ENCODE data around the gene ATG5. TPM values are rescaled to one million over a fixed set of nuclear protein-coding genes. Genes with fewer than 3 reads are reported as not detected.
A peak's percentile ranks its signal among the peaks of the same experiment; 100 is the strongest.

ATG5 gene
- total and polyA plus RNA-seq, 3 experiments from 2014 or later: 39.0 to 45.0 (median 44.5) TPM

GRCh38 chr6:106206905-106207304, 118.7 kb downstream of the ATG5 start:
- no peak for DNase-seq

GRCh38 chr6:106204961-106205360, 120.6 kb downstream of the ATG5 start:
- no peak overlapping the region for H3K27ac ChIP-seq (ENCODE audit: low read depth, low read length)
- Mint-ChIP-seq H3K27me3 (peaks cover 0 to 2% of the 10 kb centered on the region in 2 donors), H3K9me3 (no peaks in the 10 kb centered on the region), H3K4me1 (peaks cover 11 to 19% (median 17%) of the 10 kb centered on the region in 3 donors), H3K27ac (peak overlapping the region in 4 of 8 donors; percentile 1 to 56 (median 22)), H3K36me3 (peaks cover 3 to 20% (median 4%) of the 10 kb centered on the region in 3 donors), H3K4me3 (no peak overlapping the region)
- DNase-seq: no peak
- ChIA-PET POLR2A (no interaction called here), CTCF (interaction anchor here (0.7 to 0.8 kb wide), 2 partner anchors 210 to 722 kb away, joined by 3 read pairs; no protein-coding TSS in a partner anchor)
- H3K9me3 ChIP-seq (ENCODE audit: low read length): no peaks in the 10 kb centered on the region
- H3K4me1 ChIP-seq (ENCODE audit: insufficient read depth, low read length): no peaks in the 10 kb centered on the region
- no peaks in the 10 kb centered on the region for H3K27me3 ChIP-seq (ENCODE audit: insufficient read depth, low read length, poor library complexity, severe bottlenecking)
- H3K36me3 ChIP-seq (ENCODE audit: insufficient read depth, low read length): peaks cover 4% of the 10 kb centered on the region
- no peak overlapping the region for H3K4me3 ChIP-seq (ENCODE audit: low read length)

More at GRCh38 chr6:106206905-106207304, 118.7 kb downstream of the ATG5 start:
- no peaks in the 10 kb centered on the region for H3K9me3 ChIP-seq (ENCODE audit: low read length)
- Mint-ChIP-seq H3K4me3 (no peak overlapping the region), H3K27ac (no peak overlapping the region), H3K36me3 (peaks cover 3 to 9% (median 7%) of the 10 kb centered on the region in 3 donors), H3K27me3 (no peaks in the 10 kb centered on the region), H3K9me3 (no peaks in the 10 kb centered on the region), H3K4me1 (peaks cover 10 to 21% (median 17%) of the 10 kb centered on the region in 3 donors)
- H3K4me1 ChIP-seq (ENCODE audit: insufficient read depth, low read length): no peaks in the 10 kb centered on the region
- no peaks in the 10 kb centered on the region for H3K36me3 ChIP-seq (ENCODE audit: insufficient read depth, low read length)
- ChIA-PET POLR2A (interaction anchor here (0.5 kb wide), 1 partner anchor 11 kb away, joined by 3 read pairs; no protein-coding TSS in a partner anchor), CTCF (interaction anchor here (1.4 kb wide), 1 partner anchor 118 kb away, joined by 3 read pairs; no protein-coding TSS in a partner anchor)
- H3K4me3 ChIP-seq (ENCODE audit: low read length): no peak overlapping the region
- no peaks in the 10 kb centered on the region for H3K27me3 ChIP-seq (ENCODE audit: insufficient read depth, low read length, poor library complexity, severe bottlenecking)
- no peak overlapping the region for H3K27ac ChIP-seq (ENCODE audit: low read depth, low read length)

- POLR2A ChIA-PET: no interaction called here
- H3K27ac Mint-ChIP-seq: peak overlapping the region in 3 of 8 donors; percentile 24 to 66 (median 54)
- H3K36me3 ChIP-seq (ENCODE audit: insufficient read depth, low read length): peaks cover 4% of the 10 kb centered on the region
- CTCF ChIA-PET: no interaction called here
- H3K4me3 Mint-ChIP-seq: no peak overlapping the region
- H3K4me3 ChIP-seq (ENCODE audit: low read length): no peak overlapping the region
- peaks cover 2 to 24% (median 6%) of the 10 kb centered on the region in 3 donors for H3K36me3 Mint-ChIP-seq
- H3K4me1 Mint-ChIP-seq: peaks cover 35 to 55% (median 44%) of the 10 kb centered on the region in 3 donors
- no peaks in the 10 kb centered on the region for H3K9me3 Mint-ChIP-seq
- no peaks in the 10 kb centered on the region for H3K9me3 ChIP-seq (ENCODE audit: low read length)
- no peak for DNase-seq
- peaks cover 33% of the 10 kb centered on the region for H3K4me1 ChIP-seq (ENCODE audit: insufficient read depth, low read length)
- peaks cover 0 to 2% of the 10 kb centered on the region in 2 donors for H3K27me3 Mint-ChIP-seq
- no peak overlapping the region for H3K27ac ChIP-seq (ENCODE audit: low read depth, low read length)
- no peaks in the 10 kb centered on the region for H3K27me3 ChIP-seq (ENCODE audit: insufficient read depth, low read length, poor library complexity, severe bottlenecking)
Observed at GRCh38 chr6:106199998-106200397, 125.6 kb downstream of the ATG5 start.

GRCh38 chr6:106199331-106199730, 126.2 kb downstream of the ATG5 start:
- Mint-ChIP-seq H3K27me3 (peaks cover 0 to 2% of the 10 kb centered on the region in 2 donors), H3K4me1 (peaks cover 34 to 54% (median 44%) of the 10 kb centered on the region in 3 donors), H3K9me3 (no peaks in the 10 kb centered on the region), H3K27ac (peak overlapping the region in 2 of 8 donors; percentile 3 to 71), H3K36me3 (peaks cover 0 to 24% (median 5%) of the 10 kb centered on the region in 3 donors), H3K4me3 (no peak overlapping the region)
- H3K9me3 ChIP-seq (ENCODE audit: low read length): no peaks in the 10 kb centered on the region
- H3K4me3 ChIP-seq (ENCODE audit: low read length): no peak overlapping the region
- peaks cover 39% of the 10 kb centered on the region for H3K4me1 ChIP-seq (ENCODE audit: insufficient read depth, low read length)
- POLR2A ChIA-PET: no interaction called here
- CTCF ChIA-PET: interaction anchor here (1.4 kb wide), 1 partner anchor 109 kb away, joined by 3 read pairs; no protein-coding TSS in a partner anchor
- no peak for DNase-seq
- H3K27me3 ChIP-seq (ENCODE audit: insufficient read depth, low read length, poor library complexity, severe bottlenecking): no peaks in the 10 kb centered on the region
- no peak overlapping the region for H3K27ac ChIP-seq (ENCODE audit: low read depth, low read length)
- H3K36me3 ChIP-seq (ENCODE audit: insufficient read depth, low read length): peaks cover 4% of the 10 kb centered on the region

- H3K4me1 ChIP-seq (ENCODE audit: insufficient read depth, low read length): peaks cover 46% of the 10 kb centered on the region
- no peaks in the 10 kb centered on the region for H3K27me3 ChIP-seq (ENCODE audit: insufficient read depth, low read length, poor library complexity, severe bottlenecking)
- peak in 1 of 5 donors; percentile 7 for DNase-seq
- peaks cover 4% of the 10 kb centered on the region for H3K36me3 ChIP-seq (ENCODE audit: insufficient read depth, low read length)
- ChIA-PET CTCF (no interaction called here), POLR2A (interaction anchor here (1.1 to 1.5 kb wide), 2 partner anchors 19 to 33 kb away, joined by 3 read pairs; no protein-coding TSS in a partner anchor)
- Mint-ChIP-seq H3K9me3 (no peaks in the 10 kb centered on the region), H3K27me3 (peaks cover 0 to 2% of the 10 kb centered on the region in 2 donors), H3K36me3 (peaks cover 0 to 24% (median 5%) of the 10 kb centered on the region in 3 donors), H3K4me3 (peak overlapping the region; percentile 6 to 59 (median 50)), H3K4me1 (peaks cover 39 to 60% (median 44%) of the 10 kb centered on the region in 3 donors), H3K27ac (peak overlapping the region; percentile 20 to 96 (median 86))
- no peaks in the 10 kb centered on the region for H3K9me3 ChIP-seq (ENCODE audit: low read length)
- no peak overlapping the region for H3K4me3 ChIP-seq (ENCODE audit: low read length)
- no peak overlapping the region for H3K27ac ChIP-seq (ENCODE audit: low read depth, low read length)
Observed at GRCh38 chr6:106197441-106197840, 128.1 kb downstream of the ATG5 start.

- H3K9me3 Mint-ChIP-seq: no peaks in the 10 kb centered on the region
- peaks cover 0 to 10% (median 4%) of the 10 kb centered on the region in 3 donors for H3K36me3 Mint-ChIP-seq
- no peaks in the 10 kb centered on the region for H3K27me3 ChIP-seq (ENCODE audit: insufficient read depth, low read length, poor library complexity, severe bottlenecking)
- H3K4me1 Mint-ChIP-seq: peaks cover 38 to 57% (median 44%) of the 10 kb centered on the region in 3 donors
- peaks cover 46% of the 10 kb centered on the region for H3K4me1 ChIP-seq (ENCODE audit: insufficient read depth, low read length)
- H3K27ac Mint-ChIP-seq: peak overlapping the region; percentile 71 to 96 (median 89)
- CTCF ChIA-PET: interaction anchor here (0.9 to 1.5 kb wide), 5 partner anchors 13 to 106 kb away, joined by 3 to 5 read pairs (median 4); no protein-coding TSS in a partner anchor
- POLR2A ChIA-PET: interaction anchor here (0.6 to 0.9 kb wide), 8 partner anchors 12 to 202 kb away, joined by 3 to 14 read pairs (median 6); no protein-coding TSS in a partner anchor
- peak overlapping the region; percentile 27 for H3K4me3 ChIP-seq (ENCODE audit: low read length)
- H3K9me3 ChIP-seq (ENCODE audit: low read length): no peaks in the 10 kb centered on the region
- no peaks in the 10 kb centered on the region for H3K27me3 Mint-ChIP-seq
- H3K27ac ChIP-seq (ENCODE audit: low read depth, low read length): peak overlapping the region; percentile 4
- H3K4me3 Mint-ChIP-seq: peak overlapping the region; percentile 70 to 87 (median 72)
- DNase-seq: peak in 3 of 5 donors; percentile 6 to 56 (median 34)
- H3K36me3 ChIP-seq (ENCODE audit: insufficient read depth, low read length): no peaks in the 10 kb centered on the region
Observed at GRCh38 chr6:106194949-106195921, 130.3 kb downstream of the ATG5 start.

GRCh38 chr6:106192824-106193223, 132.7 kb downstream of the ATG5 start:
- Mint-ChIP-seq H3K9me3 (no peaks in the 10 kb centered on the region), H3K4me1 (peaks cover 43 to 58% (median 46%) of the 10 kb centered on the region in 3 donors), H3K4me3 (no peak overlapping the region), H3K27me3 (no peaks in the 10 kb centered on the region), H3K36me3 (peaks cover 0 to 3% (median 2%) of the 10 kb centered on the region in 3 donors), H3K27ac (peak overlapping the region in 4 of 8 donors; percentile 34 to 83 (median 51))
- Histone ChIP-seq H3K9me3 (ENCODE audit: low read length) (no peaks in the 10 kb centered on the region), H3K36me3 (ENCODE audit: insufficient read depth, low read length) (no peaks in the 10 kb centered on the region), H3K27ac (ENCODE audit: low read depth, low read length) (no peak overlapping the region), H3K4me1 (ENCODE audit: insufficient read depth, low read length) (peaks cover 45% of the 10 kb centered on the region), H3K4me3 (ENCODE audit: low read length) (no peak overlapping the region), H3K27me3 (ENCODE audit: insufficient read depth, low read length, poor library complexity, severe bottlenecking) (no peaks in the 10 kb centered on the region)
- CTCF ChIA-PET: no interaction called here
- DNase-seq: no peak
- POLR2A ChIA-PET: no interaction called here
